ENCODE data around the gene TCL1B.
"Not testable (repeated sequence)": the region's sequence is repeated elsewhere in the genome, so short reads cannot be mapped to it uniquely, and the experiment has no call there.

TCL1B gene

GRCh38 chr14:95703341-95703740 lies 17.1 kb downstream of the TCL1B start:
- DNase-seq (ENCODE audit: low spot score), result no peak

- no peak for DNase-seq (ENCODE audit: low spot score)
These were observed 17.6 kb downstream of the TCL1B start for GRCh38 chr14:95703805-95704204.

GRCh38 chr14:95705518-95705917 lies 19.3 kb downstream of the TCL1B start:
- DNase-seq (ENCODE audit: low spot score), result no peak

GRCh38 chr14:95707327-95707726 lies 21.1 kb downstream of the TCL1B start:
- DNase-seq (ENCODE audit: low spot score), result no peak

GRCh38 chr14:95710106-95710505 lies 23.9 kb downstream of the TCL1B start:
- DNase-seq (ENCODE audit: low spot score), result no peak

GRCh38 chr14:95711476-95712176 lies 25.4 kb downstream of the TCL1B start:
- no peak for DNase-seq (ENCODE audit: low spot score)

- DNase-seq (ENCODE audit: low spot score), result no peak
These were observed 26.2 kb downstream of the TCL1B start for GRCh38 chr14:95712398-95712797.

- no peak for DNase-seq (ENCODE audit: low spot score)
These were observed 27.6 kb downstream of the TCL1B start, which contains the start of gene TCL1A for GRCh38 chr14:95713596-95714371. Gene TCL1A, minus strand, starts transcription at chr14:95714125. Its CDS starts 59 bp downstream, at chr14:95714066.

- DNase-seq (ENCODE audit: low spot score), result no peak
These were observed 36.4 kb downstream of the TCL1B start for GRCh38 chr14:95722525-95723190.

GRCh38 chr14:95725685-95726336 lies 39.6 kb downstream of the TCL1B start:
- DNase-seq (ENCODE audit: low spot score), result no peak

- no peak for DNase-seq (ENCODE audit: low spot score)
These were observed 41.0 kb downstream of the TCL1B start for GRCh38 chr14:95727056-95727700.

GRCh38 chr14:95729402-95730028 lies 43.3 kb downstream of the TCL1B start:
- DNase-seq (ENCODE audit: low spot score), result not testable (repeated sequence)

GRCh38 chr14:95730126-95730525 lies 43.9 kb downstream of the TCL1B start:
- DNase-seq (ENCODE audit: low spot score), result no peak

GRCh38 chr14:95733212-95733611 lies 47.0 kb downstream of the TCL1B start:
- no peak for DNase-seq (ENCODE audit: low spot score)

- DNase-seq (ENCODE audit: low spot score), result no peak
These were observed 53.1 kb downstream of the TCL1B start for GRCh38 chr14:95739356-95739755.

GRCh38 chr14:95741038-95741490 lies 54.8 kb downstream of the TCL1B start:
- DNase-seq (ENCODE audit: low spot score), result no peak

- no peak for DNase-seq (ENCODE audit: low spot score)
These were observed 55.6 kb downstream of the TCL1B start for GRCh38 chr14:95741781-95742180.
